ENCODE data around the gene CELF1.

DNA sequence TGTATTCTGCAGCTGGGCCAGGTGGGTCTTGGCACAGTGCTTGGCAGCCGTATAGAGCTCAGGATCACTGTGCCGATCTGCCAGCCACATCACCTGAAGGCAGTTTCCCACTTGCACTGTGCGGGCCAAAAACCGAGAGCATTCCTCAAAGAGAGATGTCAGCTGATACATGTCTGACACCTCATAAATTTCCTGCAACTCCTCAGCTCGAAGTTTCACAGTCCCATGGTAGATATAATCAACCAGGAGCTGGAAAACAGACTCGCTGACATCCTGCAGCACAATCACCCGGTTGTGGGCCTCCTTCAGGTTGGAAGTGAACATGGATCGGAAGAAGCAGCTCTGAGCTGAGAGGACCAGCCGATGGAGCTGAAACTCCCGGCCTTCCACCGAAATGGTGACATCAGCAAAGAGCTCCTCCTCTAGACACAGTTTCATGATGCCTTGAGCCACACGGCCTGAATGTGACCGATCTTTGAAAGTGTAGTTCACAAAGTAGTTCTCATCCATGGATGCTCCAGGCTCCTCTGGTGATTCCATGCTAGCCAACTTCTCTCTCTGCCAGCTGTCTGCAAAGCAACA, 24.6 kb upstream of the CELF1 start:
- TF ChIP-seq EGR1 (IDR thresholded peaks at IDR 0.05) (no peak), EP300 (IDR thresholded peaks at IDR 0.05; ENCODE audit: borderline replicate concordance) (no peak), CREB1 (IDR thresholded peaks at IDR 0.05; ENCODE audit: low read depth) (no peak), RAD21 (IDR thresholded peaks at IDR 0.05; ENCODE audit: low read depth) (no peak), FOXM1 (IDR thresholded peaks at IDR 0.05; ENCODE audit: borderline replicate concordance, low read depth) (no peak)
- TF ChIP-seq, protein P1, sequence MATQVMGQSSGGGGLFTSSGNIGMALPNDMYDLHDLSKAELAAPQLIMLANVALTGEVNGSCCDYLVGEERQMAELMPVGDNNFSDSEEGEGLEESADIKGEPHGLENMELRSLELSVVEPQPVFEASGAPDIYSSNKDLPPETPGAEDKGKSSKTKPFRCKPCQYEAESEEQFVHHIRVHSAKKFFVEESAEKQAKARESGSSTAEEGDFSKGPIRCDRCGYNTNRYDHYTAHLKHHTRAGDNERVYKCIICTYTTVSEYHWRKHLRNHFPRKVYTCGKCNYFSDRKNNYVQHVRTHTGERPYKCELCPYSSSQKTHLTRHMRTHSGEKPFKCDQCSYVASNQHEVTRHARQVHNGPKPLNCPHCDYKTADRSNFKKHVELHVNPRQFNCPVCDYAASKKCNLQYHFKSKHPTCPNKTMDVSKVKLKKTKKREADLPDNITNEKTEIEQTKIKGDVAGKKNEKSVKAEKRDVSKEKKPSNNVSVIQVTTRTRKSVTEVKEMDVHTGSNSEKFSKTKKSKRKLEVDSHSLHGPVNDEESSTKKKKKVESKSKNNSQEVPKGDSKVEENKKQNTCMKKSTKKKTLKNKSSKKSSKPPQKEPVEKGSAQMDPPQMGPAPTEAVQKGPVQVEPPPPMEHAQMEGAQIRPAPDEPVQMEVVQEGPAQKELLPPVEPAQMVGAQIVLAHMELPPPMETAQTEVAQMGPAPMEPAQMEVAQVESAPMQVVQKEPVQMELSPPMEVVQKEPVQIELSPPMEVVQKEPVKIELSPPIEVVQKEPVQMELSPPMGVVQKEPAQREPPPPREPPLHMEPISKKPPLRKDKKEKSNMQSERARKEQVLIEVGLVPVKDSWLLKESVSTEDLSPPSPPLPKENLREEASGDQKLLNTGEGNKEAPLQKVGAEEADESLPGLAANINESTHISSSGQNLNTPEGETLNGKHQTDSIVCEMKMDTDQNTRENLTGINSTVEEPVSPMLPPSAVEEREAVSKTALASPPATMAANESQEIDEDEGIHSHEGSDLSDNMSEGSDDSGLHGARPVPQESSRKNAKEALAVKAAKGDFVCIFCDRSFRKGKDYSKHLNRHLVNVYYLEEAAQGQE (IDR thresholded peaks at IDR 0.05; ENCODE audit: low read depth) = no peak

All from Ishikawa (cell line).